GM10248 (cell line): Measurements from ENCODE around the gene HOXD10.
A peak's percentile ranks its signal among the peaks of the same experiment; 100 is the strongest.

Experiments used
- CTCF ChIA-PET: fragments of 300-600 bp; sonication (Branson Sonifier 250); formaldehyde crosslinking; extraction: SDS; loops from one replicate; lab custom pipeline; 2021; ENCODE audit warnings: antibody characterized with exemption; lab: Yijun Ruan, JAX
- POLR2A ChIA-PET: fragments of 350-650 bp; sonication (Branson Sonifier 250); formaldehyde crosslinking; extraction: SDS; loops from one replicate; lab custom pipeline; 2020; ENCODE audit warnings: antibody characterized with exemption; lab: Yijun Ruan, JAX
- DNase-seq: peaks from one replicate; pipeline ENCODE4 v3.0.0; 2012; ENCODE audit errors: extremely low spot score
- CTCF ChIP-seq: IDR thresholded peaks from 2 replicates; pipeline ENCODE4 v1.5.1; 2012; ENCODE audit warnings: mild to moderate bottlenecking, low read depth; ENCODE audit errors: extremely low read depth, missing control alignments, control extremely low read depth

Gene HOXD10

GRCh38 chr2:176079285-176079830 lies 37.2 kb upstream of the HOXD10 start:
- TF ChIP-seq CTCF = no peak
- no peak for DNase-seq
- POLR2A ChIA-PET = no interaction called here
- CTCF ChIA-PET = no interaction called here

- DNase-seq = peak; percentile 62
- TF ChIP-seq CTCF = peak; percentile 30
Observed at GRCh38 chr2:176079831-176080539, 36.6 kb upstream of the HOXD10 start.

GRCh38 chr2:176080540-176081375 lies 35.8 kb upstream of the HOXD10 start:
- no peak for TF ChIP-seq CTCF
- ChIA-PET CTCF (interaction anchor here (0.8 to 1.3 kb wide), 3 partner anchors 46 to 570 kb away, joined by 3 to 4 read pairs (median 3); no protein-coding TSS in a partner anchor), POLR2A (no interaction called here)
- no peak for DNase-seq

More at GRCh38 chr2:176079831-176080539, 36.6 kb upstream of the HOXD10 start:
- POLR2A ChIA-PET = no interaction called here
- CTCF ChIA-PET = interaction anchor here (0.8 to 1.3 kb wide), 3 partner anchors 47 to 571 kb away, joined by 3 to 4 read pairs (median 3); no protein-coding TSS in a partner anchor

- DNase-seq = no peak
- ChIA-PET POLR2A (no interaction called here), CTCF (interaction anchor here (1.1 kb wide), 1 partner anchor 46 kb away, joined by 4 read pairs; no protein-coding TSS in a partner anchor)
- no peak for TF ChIP-seq CTCF
Observed at GRCh38 chr2:176081376-176081836, 35.2 kb upstream of the HOXD10 start.

- TF ChIP-seq CTCF = no peak
- CTCF ChIA-PET = interaction anchor here (1.9 kb wide), 1 partner anchor 14 kb away, joined by 5 read pairs; no protein-coding TSS in a partner anchor
- POLR2A ChIA-PET = no interaction called here
- DNase-seq = no peak
Observed at GRCh38 chr2:176081837-176082524, 34.6 kb upstream of the HOXD10 start.

GRCh38 chr2:176082525-176082823 lies 34.1 kb upstream of the HOXD10 start:
- DNase-seq = no peak
- CTCF ChIA-PET = interaction anchor here (1.7 to 1.9 kb wide), 2 partner anchors 10 to 14 kb away, joined by 3 to 5 read pairs; no protein-coding TSS in a partner anchor
- no peak for TF ChIP-seq CTCF
- POLR2A ChIA-PET = no interaction called here
